ENCODE results near the gene NSRP1. TPM values are rescaled to one million over a fixed set of nuclear protein-coding genes. Genes with fewer than 3 reads are reported as not detected.

NSRP1 gene
- total and polyA plus RNA-seq, 2 experiments from 2014 or later = 7.7 to 54.8 TPM

GRCh38 chr17:30164531-30164930 lies 47.9 kb downstream of the NSRP1 start:
- no peak for TF ChIP-seq EZH2 (IDR thresholded peaks at IDR 0.05; ENCODE audit: insufficient read depth, poor library complexity, severe bottlenecking)
- no peak for TF ChIP-seq EZH2phosphoT487 (IDR thresholded peaks at IDR 0.05; ENCODE audit: insufficient read depth, low read depth)
- DNase-seq = no peak
- H3K36me3 ChIP-seq (ENCODE audit: low read depth) = peaks cover 23% of the 10 kb centered on the region
- peaks cover 7% of the 10 kb centered on the region for H3K4me1 ChIP-seq (ENCODE audit: insufficient read depth)
- H3K27ac ChIP-seq = no peak overlapping the region
- H3K9me2 ChIP-seq (ENCODE audit: insufficient read depth) = no peaks in the 10 kb centered on the region
- no peak overlapping the region for H3K4me3 ChIP-seq
- H3K9ac ChIP-seq = no peak overlapping the region
- H3K4me2 ChIP-seq (ENCODE audit: unreplicated experiment) = no peak overlapping the region
- no peak overlapping the region for H2AFZ ChIP-seq
- in situ Hi-C loops (cut with MboI) = no loop called here
- peaks cover 97% of the 10 kb centered on the region for H3K79me2 ChIP-seq (ENCODE audit: insufficient read depth)
- 0 out of 2 replicates have a peak, but pooled peaks cover 4% of the 10 kb centered on the region for H4K20me1 ChIP-seq (ENCODE audit: insufficient read depth)
- H3K27me3 ChIP-seq (replicated peaks; ENCODE audit: insufficient read depth) = no peaks in the 10 kb centered on the region
- H3K9me3 ChIP-seq (ENCODE audit: low read depth) = no peaks in the 10 kb centered on the region
- no peaks in the 10 kb centered on the region for H3F3A ChIP-seq (ENCODE audit: insufficient read depth)
- 98 to 99% methylated on average over 4 of the region's 4 CpGs for WGBS, 2 experiments (ENCODE audit: low coverage in 1 of 2, low lambda C conversion rate in 2 of 2, missing lambda C conversion rate in 2 of 2)

GRCh38 chr17:30165147-30165546 lies 48.5 kb downstream of the NSRP1 start:
- TF ChIP-seq EZH2phosphoT487 (IDR thresholded peaks at IDR 0.05; ENCODE audit: insufficient read depth, low read depth) = no peak
- TF ChIP-seq EZH2 (IDR thresholded peaks at IDR 0.05; ENCODE audit: insufficient read depth, poor library complexity, severe bottlenecking) = no peak
- Histone ChIP-seq H3K9me2 (ENCODE audit: insufficient read depth) (no peaks in the 10 kb centered on the region), H4K20me1 (ENCODE audit: insufficient read depth) (no peaks in the 10 kb centered on the region), H3K79me2 (ENCODE audit: insufficient read depth) (peaks cover 97% of the 10 kb centered on the region), H3K4me1 (ENCODE audit: insufficient read depth) (peaks cover 7% of the 10 kb centered on the region), H3K9ac (no peak overlapping the region), H2AFZ (no peak overlapping the region), H3F3A (ENCODE audit: insufficient read depth) (no peaks in the 10 kb centered on the region), H3K27me3 (replicated peaks; ENCODE audit: insufficient read depth) (no peaks in the 10 kb centered on the region), H3K4me2 (ENCODE audit: unreplicated experiment) (no peak overlapping the region), H3K4me3 (no peak overlapping the region), H3K36me3 (ENCODE audit: low read depth) (peaks cover 19% of the 10 kb centered on the region; the same call in 1 of the 2 replicates), H3K27ac (no peak overlapping the region), H3K9me3 (ENCODE audit: low read depth) (no peaks in the 10 kb centered on the region)
- no peak for DNase-seq
- WGBS, 2 experiments (ENCODE audit: low coverage in 1 of 2, low lambda C conversion rate in 2 of 2, missing lambda C conversion rate in 2 of 2) = 67 to 73% methylated on average over 3 of the region's 3 CpGs
- in situ Hi-C loops (cut with MboI) = no loop called here

GRCh38 chr17:30165960-30166359 lies 49.3 kb downstream of the NSRP1 start:
- peaks cover 11% of the 10 kb centered on the region; the same call in 1 of the 2 replicates for H3K36me3 ChIP-seq (ENCODE audit: low read depth)
- H3K4me1 ChIP-seq (ENCODE audit: insufficient read depth) = peaks cover 7% of the 10 kb centered on the region
- no peak for DNase-seq
- 78 to 100% methylated on average over 1 of the region's 1 CpG for WGBS, 2 experiments (ENCODE audit: low coverage in 1 of 2, low lambda C conversion rate in 2 of 2, missing lambda C conversion rate in 2 of 2)
- H3K4me3 ChIP-seq = no peak overlapping the region
- no peaks in the 10 kb centered on the region for H4K20me1 ChIP-seq (ENCODE audit: insufficient read depth)
- no peak overlapping the region for H3K9ac ChIP-seq
- no peak overlapping the region for H3K27ac ChIP-seq
- no peaks in the 10 kb centered on the region for H3F3A ChIP-seq (ENCODE audit: insufficient read depth)
- H2AFZ ChIP-seq = no peak overlapping the region
- in situ Hi-C loops (cut with MboI) = no loop called here
- H3K9me2 ChIP-seq (ENCODE audit: insufficient read depth) = no peaks in the 10 kb centered on the region
- H3K27me3 ChIP-seq (replicated peaks; ENCODE audit: insufficient read depth) = no peaks in the 10 kb centered on the region
- H3K79me2 ChIP-seq (ENCODE audit: insufficient read depth) = peaks cover 97% of the 10 kb centered on the region
- no peak overlapping the region for H3K4me2 ChIP-seq (ENCODE audit: unreplicated experiment)
- TF ChIP-seq EZH2phosphoT487 (IDR thresholded peaks at IDR 0.05; ENCODE audit: insufficient read depth, low read depth) (no peak), EZH2 (IDR thresholded peaks at IDR 0.05; ENCODE audit: insufficient read depth, poor library complexity, severe bottlenecking) (no peak)
- no peaks in the 10 kb centered on the region for H3K9me3 ChIP-seq (ENCODE audit: low read depth)

DNA sequence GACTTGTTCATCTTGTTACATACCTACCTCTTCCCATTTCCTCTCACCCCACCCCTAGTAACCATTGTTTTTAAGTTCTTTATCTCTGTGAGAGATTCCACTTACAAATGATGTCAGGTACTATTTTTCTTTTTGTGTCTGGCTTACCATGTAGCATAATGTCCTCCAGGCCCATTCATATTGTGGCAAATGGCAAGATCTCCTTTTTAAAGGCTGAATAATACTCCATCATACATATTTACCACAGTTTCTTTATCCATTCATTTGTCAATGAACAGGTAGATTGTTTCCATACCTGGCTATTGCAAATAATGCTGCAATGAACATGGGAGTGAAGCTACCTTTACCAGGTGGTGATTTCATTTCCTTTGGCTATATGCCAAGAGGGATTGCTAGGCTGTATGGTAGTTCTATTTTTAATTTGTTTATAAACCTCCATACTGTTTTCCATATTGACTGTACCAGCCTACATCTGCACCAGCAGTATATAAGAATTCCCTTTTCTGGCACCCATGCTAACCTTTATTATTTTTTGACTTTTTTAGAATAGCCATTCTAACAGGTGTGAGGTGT lies 53.9 kb downstream of the NSRP1 start:
- Histone ChIP-seq H3K36me3 (ENCODE audit: low read depth) (peaks cover 26% of the 10 kb centered on the region), H3K27me3 (replicated peaks; ENCODE audit: insufficient read depth) (no peaks in the 10 kb centered on the region), H3K79me2 (ENCODE audit: insufficient read depth) (peaks cover 94% of the 10 kb centered on the region), H3F3A (ENCODE audit: insufficient read depth) (no peaks in the 10 kb centered on the region), H3K9me2 (ENCODE audit: insufficient read depth) (no peaks in the 10 kb centered on the region), H3K9ac (no peak overlapping the region), H3K4me1 (ENCODE audit: insufficient read depth) (no peaks in the 10 kb centered on the region), H4K20me1 (ENCODE audit: insufficient read depth) (no peaks in the 10 kb centered on the region), H3K27ac (no peak overlapping the region), H3K4me3 (no peak overlapping the region), H2AFZ (no peak overlapping the region), H3K9me3 (ENCODE audit: low read depth) (no peaks in the 10 kb centered on the region), H3K4me2 (ENCODE audit: unreplicated experiment) (no peak overlapping the region)
- no peak for TF ChIP-seq EZH2phosphoT487 (IDR thresholded peaks at IDR 0.05; ENCODE audit: insufficient read depth, low read depth)
- TF ChIP-seq EZH2 (IDR thresholded peaks at IDR 0.05; ENCODE audit: insufficient read depth, poor library complexity, severe bottlenecking) = no peak
- DNase-seq = no peak
- in situ Hi-C loops (cut with MboI) = no loop called here

- H3K27me3 ChIP-seq (replicated peaks; ENCODE audit: insufficient read depth) = no peaks in the 10 kb centered on the region
- H2AFZ ChIP-seq = no peak overlapping the region
- WGBS, 2 experiments (ENCODE audit: low coverage in 1 of 2, low lambda C conversion rate in 2 of 2, missing lambda C conversion rate in 2 of 2) = 96 to 97% methylated on average over 1 of the region's 1 CpG
- no peaks in the 10 kb centered on the region for H4K20me1 ChIP-seq (ENCODE audit: insufficient read depth)
- H3K27ac ChIP-seq = no peak overlapping the region
- H3F3A ChIP-seq (ENCODE audit: insufficient read depth) = no peaks in the 10 kb centered on the region
- no peaks in the 10 kb centered on the region for H3K9me2 ChIP-seq (ENCODE audit: insufficient read depth)
- H3K79me2 ChIP-seq (ENCODE audit: insufficient read depth) = peaks cover 94% of the 10 kb centered on the region
- H3K4me3 ChIP-seq = no peak overlapping the region
- H3K4me1 ChIP-seq (ENCODE audit: insufficient read depth) = no peaks in the 10 kb centered on the region
- H3K9me3 ChIP-seq (ENCODE audit: low read depth) = no peaks in the 10 kb centered on the region
- no peak overlapping the region for H3K4me2 ChIP-seq (ENCODE audit: unreplicated experiment)
- TF ChIP-seq EZH2phosphoT487 (IDR thresholded peaks at IDR 0.05; ENCODE audit: insufficient read depth, low read depth) = no peak
- no peak for TF ChIP-seq EZH2 (IDR thresholded peaks at IDR 0.05; ENCODE audit: insufficient read depth, poor library complexity, severe bottlenecking)
- in situ Hi-C loops (cut with MboI) = no loop called here
- DNase-seq = no peak
- no peak overlapping the region for H3K9ac ChIP-seq
- peaks cover 39% of the 10 kb centered on the region for H3K36me3 ChIP-seq (ENCODE audit: low read depth)
These were observed 55.9 kb downstream of the NSRP1 start for GRCh38 chr17:30172560-30172959.

Data from GM23248 (cell line).